Esophagus squamous epithelium (tissue), 5 donors: ENCODE results near the gene NRP2. TPM values are rescaled to one million over a fixed set of nuclear protein-coding genes. Genes with fewer than 3 reads are reported as not detected.

Source experiments
- DNase-seq: peaks from one replicate; lab custom pipeline; 2025; lab: John Stamatoyannopoulos, UW
- H3K27ac ChIP-seq, 4 donors: fragments of 200-600 bp; sonication (generic); one replicate each; pipeline ENCODE4 v1.5.1; 2016 to 2019; ENCODE audit warnings: mild to moderate bottlenecking in 1 of 4
- H3K27me3 ChIP-seq, 4 donors: fragments of 200-600 bp; sonication (generic); 1 replicate in 3 of 4; 2 replicates in 1 of 4; pipeline versions ENCODE4 v1.5.1 to v1.6.0; 2017 to 2021; ENCODE audit warnings: antibody characterized with exemption in 1 of 4
- H3K36me3 ChIP-seq, 3 donors: fragments of 200-600 bp; sonication (generic); one replicate each; pipeline ENCODE4 v1.5.1; 2016 to 2019
- H3K4me1 ChIP-seq, 3 donors: fragments of 200-600 bp; sonication (generic); one replicate each; pipeline ENCODE4 v1.5.1; 2017 to 2019
- H3K4me3 ChIP-seq, 4 donors: fragments of 200-600 bp; sonication (generic); 1 replicate in 3 of 4; 2 replicates in 1 of 4; pipeline ENCODE4 v1.5.1; 2016 to 2019; ENCODE audit warnings: mild to moderate bottlenecking in 2 of 4, moderate library complexity in 1 of 4
- H3K9me3 ChIP-seq, 3 donors: fragments of 200-600 bp; sonication (generic); one replicate each; pipeline ENCODE4 v1.5.1; 2016 to 2019
- POLR2A ChIP-seq, 4 donors: fragments of 450-650 bp; IDR thresholded peaks; one replicate each; pipeline ENCODE4 v1.6.1; 2017; ENCODE audit warnings: antibody characterized with exemption in 4 of 4, mild to moderate bottlenecking in 4 of 4, moderate library complexity in 3 of 4
- WGBS, 2 donors: methylation state at CpG; one replicate each; pipeline ENCODE4 v1.1.5; 2018; 5-methylcytosine and 5-hydroxymethylcytosine counted together
- intact Hi-C: fragments of 100-400 bp; cut with DNase I; formaldehyde crosslinking; loops from one replicate; pipeline ENCODE4 v1.15.0; 2022
- total RNA-seq, 4 donors: library from RNA; depleted of rRNA; stranded (reverse); fragments of >200 nt; gene quantifications; one replicate each; pipeline ENCODE4 v1.1.0, GENCODE V29; 2016
- TF ChIP-seq, protein P1 (sequence below), 6 experiments: fragments of 450-650 bp in 4 of 6; fragments of 200-600 bp in 2 of 6; sonication (generic) in 2 of 6; IDR thresholded peaks; one replicate each; pipeline ENCODE4 v1.5.1; 2016 to 2019; ENCODE audit warnings: antibody characterized with exemption in 6 of 6, mild to moderate bottlenecking in 4 of 6, moderate library complexity in 4 of 6
- donor health status: DM: yes; HTN: yes; CAD: no.

NRP2 gene
- total RNA-seq, 4 donors from 2014 or later = 7.1 to 58.6 (median 21.4) TPM

DNA sequence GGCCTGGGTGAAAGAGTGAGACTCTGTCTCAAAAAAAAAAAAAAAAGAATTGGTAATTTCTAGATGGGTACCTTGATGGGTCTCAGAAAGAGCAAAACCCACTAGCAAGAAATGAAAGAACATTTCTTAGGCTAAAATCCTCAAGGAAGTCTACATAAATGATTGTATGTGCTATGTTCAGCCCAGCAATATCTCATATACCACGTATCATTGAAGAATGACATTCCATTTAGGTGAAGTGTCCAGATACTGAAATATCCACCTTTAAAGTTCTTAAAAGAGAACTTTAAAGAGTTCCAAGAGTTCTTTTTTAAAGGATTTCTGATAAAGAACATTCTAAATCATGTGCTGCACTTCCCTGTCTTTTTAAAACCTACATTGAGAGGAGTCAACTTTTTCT is 19.2 kb downstream of the NRP2 start:
- Histone ChIP-seq H3K27ac (peak overlapping the region in 3 of 4 donors; percentile 49 to 80 (median 66)), H3K4me3 (no peak overlapping the region), H3K27me3 (no peaks in the 10 kb centered on the region), H3K9me3 (no peaks in the 10 kb centered on the region), H3K4me1 (peaks cover 22 to 94% (median 58%) of the 10 kb centered on the region in 3 donors), H3K36me3 (peaks cover 0 to 8% (median 0%) of the 10 kb centered on the region in 3 donors)
- no peak for DNase-seq
- intact Hi-C loops = no loop called here
- TF ChIP-seq, protein P1, sequence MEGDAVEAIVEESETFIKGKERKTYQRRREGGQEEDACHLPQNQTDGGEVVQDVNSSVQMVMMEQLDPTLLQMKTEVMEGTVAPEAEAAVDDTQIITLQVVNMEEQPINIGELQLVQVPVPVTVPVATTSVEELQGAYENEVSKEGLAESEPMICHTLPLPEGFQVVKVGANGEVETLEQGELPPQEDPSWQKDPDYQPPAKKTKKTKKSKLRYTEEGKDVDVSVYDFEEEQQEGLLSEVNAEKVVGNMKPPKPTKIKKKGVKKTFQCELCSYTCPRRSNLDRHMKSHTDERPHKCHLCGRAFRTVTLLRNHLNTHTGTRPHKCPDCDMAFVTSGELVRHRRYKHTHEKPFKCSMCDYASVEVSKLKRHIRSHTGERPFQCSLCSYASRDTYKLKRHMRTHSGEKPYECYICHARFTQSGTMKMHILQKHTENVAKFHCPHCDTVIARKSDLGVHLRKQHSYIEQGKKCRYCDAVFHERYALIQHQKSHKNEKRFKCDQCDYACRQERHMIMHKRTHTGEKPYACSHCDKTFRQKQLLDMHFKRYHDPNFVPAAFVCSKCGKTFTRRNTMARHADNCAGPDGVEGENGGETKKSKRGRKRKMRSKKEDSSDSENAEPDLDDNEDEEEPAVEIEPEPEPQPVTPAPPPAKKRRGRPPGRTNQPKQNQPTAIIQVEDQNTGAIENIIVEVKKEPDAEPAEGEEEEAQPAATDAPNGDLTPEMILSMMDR (IDR thresholded peaks at IDR 0.05) = no peak
- no peak for TF ChIP-seq POLR2A (IDR thresholded peaks at IDR 0.05)
- WGBS, 2 donors = 47 to 48% methylated on average over 1 of the region's 1 CpG

DNA sequence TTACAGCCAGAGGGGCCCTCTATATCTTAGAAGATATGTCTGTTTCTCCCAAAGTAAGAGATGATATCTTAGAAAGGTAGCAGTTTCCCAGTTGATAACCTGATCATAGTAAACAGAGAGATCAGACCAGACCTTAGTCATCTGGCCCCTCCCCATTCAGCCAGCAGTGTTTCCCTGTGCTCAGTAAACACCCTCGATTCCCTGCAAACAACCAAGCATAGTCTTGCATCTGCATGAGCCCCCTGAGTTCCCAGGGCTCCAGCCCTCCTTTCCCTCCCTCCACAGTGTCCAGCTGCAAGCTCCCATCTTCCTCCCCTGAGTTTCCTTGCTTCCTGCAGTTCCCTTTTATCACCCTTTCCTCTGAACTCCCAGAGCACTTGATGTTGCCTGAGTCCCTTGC is 20.3 kb downstream of the NRP2 start:
- intact Hi-C loops = no loop called here
- H3K27ac ChIP-seq = peak overlapping the region in 2 of 4 donors; percentile 80 to 86
- H3K4me1 ChIP-seq = peaks cover 32 to 98% (median 68%) of the 10 kb centered on the region in 3 donors
- 20 to 52% methylated on average over 1 of the region's 1 CpG for WGBS, 2 donors
- no peak for TF ChIP-seq POLR2A (IDR thresholded peaks at IDR 0.05)
- TF ChIP-seq, protein P1 (IDR thresholded peaks at IDR 0.05) = no peak
- no peak for DNase-seq
- H3K4me3 ChIP-seq = no peak overlapping the region
- H3K9me3 ChIP-seq = no peaks in the 10 kb centered on the region
- peaks cover 0 to 8% (median 0%) of the 10 kb centered on the region in 3 donors for H3K36me3 ChIP-seq
- H3K27me3 ChIP-seq = no peaks in the 10 kb centered on the region

DNA sequence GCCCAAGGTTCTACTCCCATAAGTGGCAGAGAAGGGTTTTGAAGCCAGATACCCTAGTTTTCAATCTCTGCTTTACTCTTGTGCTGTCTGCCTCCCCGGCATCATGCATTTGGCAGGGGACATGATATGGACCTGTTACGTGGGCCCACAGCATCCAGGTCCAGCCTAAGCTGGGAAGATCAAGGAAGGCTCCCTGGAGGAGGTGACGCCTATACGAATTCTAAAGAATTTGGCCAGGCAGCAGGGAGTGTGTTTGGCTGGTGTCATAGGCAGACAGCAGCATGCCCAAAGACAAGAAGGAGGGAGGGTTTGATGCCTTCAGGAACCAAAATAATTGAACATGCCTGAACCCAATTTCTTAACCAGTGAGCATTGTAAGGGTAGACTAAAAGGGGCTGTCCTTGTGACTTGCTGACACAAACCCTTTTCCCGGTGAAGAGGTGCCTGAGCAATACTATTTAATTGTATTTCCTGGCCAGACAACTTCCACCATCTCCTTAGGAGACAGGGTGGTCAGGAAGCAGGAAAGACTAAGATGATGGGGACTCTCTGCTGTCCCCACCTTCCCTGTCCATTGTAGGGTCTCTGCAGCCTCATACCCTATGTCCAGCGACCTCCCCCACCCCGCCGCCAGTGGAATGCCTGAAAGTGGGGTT is 21.3 kb downstream of the NRP2 start:
- WGBS, 2 donors = 72 to 75% methylated on average over 5 to 8 of the region's 8 CpGs

DNA sequence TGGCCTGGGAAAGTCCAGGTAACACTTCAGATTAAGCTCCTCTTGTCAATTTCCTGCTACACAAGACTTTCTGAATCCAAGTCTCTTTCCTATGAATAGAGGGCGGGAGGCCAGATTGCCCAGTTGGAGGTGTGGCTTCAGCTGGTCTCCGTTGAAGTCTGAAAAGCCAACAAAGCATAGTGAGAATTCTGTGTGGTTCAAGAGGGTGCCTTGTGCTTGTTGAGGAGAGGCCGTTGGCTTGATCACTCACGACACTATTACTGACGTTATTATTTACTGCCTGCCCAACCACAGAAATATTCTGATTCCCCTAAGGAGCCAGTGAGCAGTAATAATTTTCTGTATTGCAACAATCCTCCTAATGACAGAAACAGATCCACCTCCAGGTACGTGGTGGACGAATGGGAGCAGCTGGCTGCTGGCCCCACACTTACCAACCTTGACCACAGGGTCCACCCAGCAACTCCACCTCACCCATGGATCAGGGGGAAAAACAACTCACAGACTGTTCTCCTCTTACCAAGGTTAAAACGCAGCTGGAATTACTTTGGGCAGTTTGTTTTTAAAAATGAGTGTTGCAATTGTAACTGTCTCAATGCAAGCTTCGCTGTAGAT is 21.9 kb downstream of the NRP2 start:
- H3K27ac ChIP-seq = peak overlapping the region; percentile 46 to 86 (median 78)

More for the DNA sequence above, 21.3 kb downstream of the NRP2 start:
- TF ChIP-seq POLR2A (IDR thresholded peaks at IDR 0.05) = no peak
- TF ChIP-seq, protein P1 (IDR thresholded peaks at IDR 0.05) = no peak
- Histone ChIP-seq H3K27ac (peak overlapping the region; percentile 46 to 86 (median 78)), H3K4me1 (peaks cover 35 to 100% (median 74%) of the 10 kb centered on the region in 3 donors), H3K4me3 (peak overlapping the region in 1 of 4 donors; percentile 25), H3K27me3 (no peaks in the 10 kb centered on the region), H3K36me3 (peaks cover 0 to 8% (median 0%) of the 10 kb centered on the region in 3 donors), H3K9me3 (no peaks in the 10 kb centered on the region)
- intact Hi-C loops = no loop called here
- no peak for DNase-seq

More for the DNA sequence above, 21.9 kb downstream of the NRP2 start:
- WGBS, 2 donors = 37 to 51% methylated on average over 4 to 9 of the region's 9 CpGs
- Histone ChIP-seq H3K36me3 (peaks cover 0 to 8% (median 0%) of the 10 kb centered on the region in 3 donors), H3K4me1 (peaks cover 35 to 100% (median 77%) of the 10 kb centered on the region in 3 donors), H3K4me3 (peak overlapping the region in 1 of 4 donors; percentile 25), H3K27me3 (no peaks in the 10 kb centered on the region), H3K9me3 (no peaks in the 10 kb centered on the region)
- no peak for DNase-seq
- intact Hi-C loops = no loop called here
- no peak for TF ChIP-seq POLR2A (IDR thresholded peaks at IDR 0.05)
- TF ChIP-seq, protein P1 (IDR thresholded peaks at IDR 0.05) = no peak
